NB4 (cell line): ENCODE data around the gene PRSS1.
"Not testable (repeated sequence)": the region's sequence is repeated elsewhere in the genome, so short reads cannot be mapped to it uniquely, and the experiment has no call there.

Experiments used
- CTCF ChIP-seq: IDR thresholded peaks from one replicate; pipeline ENCODE4 v1.5.1; 2012; ENCODE audit warnings: low read depth, low read length
- POLR2A ChIP-seq: IDR thresholded peaks from 2 replicates; pipeline ENCODE4 v1.6.1; 2011; ENCODE audit warnings: mild to moderate bottlenecking; ENCODE audit not compliant: insufficient read length; ENCODE audit errors: extremely low read depth

DNA sequence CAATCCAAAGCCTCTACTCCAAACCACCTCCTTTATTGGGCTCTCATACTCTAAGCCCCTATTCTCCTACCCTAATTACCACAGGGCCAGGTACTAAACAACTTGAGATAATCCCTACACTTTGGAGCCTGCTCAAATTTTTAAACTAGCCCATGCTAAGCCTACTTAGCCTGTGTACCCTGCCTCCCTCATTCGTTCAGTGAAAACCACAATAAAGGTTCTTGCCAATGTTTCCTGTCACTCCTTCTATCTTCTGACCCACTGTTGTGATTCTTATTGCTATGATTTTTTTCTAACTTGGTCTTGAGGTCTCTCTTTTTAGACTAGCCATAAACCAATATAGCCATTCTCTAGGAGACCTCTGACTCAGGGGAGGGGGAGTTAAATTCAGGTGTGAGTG is 48.3 kb upstream of the PRSS1 start:
- TF ChIP-seq CTCF, POLR2A: not testable (repeated sequence)
